RKO (cell line): ENCODE results near the gene GPR161.

Experiments
- DNase-seq: peaks from one replicate; pipeline ENCODE4 v3.0.0-alpha.2; 2016; ENCODE audit warnings: low spot score

The GPR161 gene

GRCh38 chr1:168148916-168149315 lies 12.2 kb upstream of the GPR161 start:
- no peak for DNase-seq

- DNase-seq = no peak
Observed at GRCh38 chr1:168146626-168147025, 9.9 kb upstream of the GPR161 start.

- DNase-seq = no peak
Observed at GRCh38 chr1:168146160-168146539, 9.4 kb upstream of the GPR161 start.

GRCh38 chr1:168145184-168146159 lies 8.7 kb upstream of the GPR161 start:
- DNase-seq = peak; percentile 78

- DNase-seq = no peak
Observed at GRCh38 chr1:168141871-168142385, 5.2 kb upstream of the GPR161 start.

- no peak for DNase-seq
Observed at GRCh38 chr1:168139070-168139469, 2.3 kb upstream of the GPR161 start.

- peak; percentile 84 for DNase-seq
Observed at GRCh38 chr1:168138134-168138533, 1.4 kb upstream of the GPR161 start.

GRCh38 chr1:168137515-168137821 lies 738 bp upstream of the GPR161 start:
- peak; percentile 46 for DNase-seq

GRCh38 chr1:168135921-168136708 lies 615 bp downstream of the GPR161 start:
- DNase-seq = peak; percentile 36

- no peak for DNase-seq
Observed at GRCh38 chr1:168135116-168135920, 1.4 kb downstream of the GPR161 start.

- DNase-seq = no peak
Observed at GRCh38 chr1:168134642-168135041, 2.1 kb downstream of the GPR161 start.

GRCh38 chr1:168134132-168134531 lies 2.6 kb downstream of the GPR161 start:
- no peak for DNase-seq

GRCh38 chr1:168129933-168130332 lies 6.8 kb downstream of the GPR161 start:
- DNase-seq = no peak

GRCh38 chr1:168127503-168127902 lies 9.2 kb downstream of the GPR161 start:
- no peak for DNase-seq

- no peak for DNase-seq
Observed at GRCh38 chr1:168125051-168125450, 11.7 kb downstream of the GPR161 start.

- no peak for DNase-seq
Observed at GRCh38 chr1:168121401-168122011, 15.2 kb downstream of the GPR161 start.

- no peak for DNase-seq
Observed at GRCh38 chr1:168119750-168120149, 17.0 kb downstream of the GPR161 start.

- DNase-seq = no peak
Observed at GRCh38 chr1:168116327-168116799, 20.4 kb downstream of the GPR161 start.

- DNase-seq = no peak
Observed at GRCh38 chr1:168114845-168115244, 21.9 kb downstream of the GPR161 start.

GRCh38 chr1:168112673-168113305 lies 23.9 kb downstream of the GPR161 start:
- no peak for DNase-seq
